IPS-NIHi11 (cell line): ENCODE data around the gene EMC1.
"Not testable (repeated sequence)": the region's sequence is repeated elsewhere in the genome, so short reads cannot be mapped to it uniquely, and the experiment has no call there.

Experiments used
- DNase-seq: peaks from one replicate; pipeline ENCODE4 v3.0.0; 2012; ENCODE audit warnings: mixed read lengths, low spot score

The EMC1 gene

GRCh38 chr1:19260211-19261138 is 9.2 kb upstream of the EMC1 start:
- DNase-seq, result no peak

GRCh38 chr1:19258353-19258752 is 7.0 kb upstream of the EMC1 start:
- DNase-seq, result no peak

- no peak for DNase-seq
Observed at GRCh38 chr1:19257178-19257914, 6.0 kb upstream of the EMC1 start.

GRCh38 chr1:19256301-19256700 is 5.0 kb upstream of the EMC1 start:
- DNase-seq, result not testable (repeated sequence)

GRCh38 chr1:19255288-19255687 is 4.0 kb upstream of the EMC1 start:
- no peak for DNase-seq

GRCh38 chr1:19254416-19254815 is 3.1 kb upstream of the EMC1 start:
- DNase-seq, result no peak

- DNase-seq, result no peak
Observed at GRCh38 chr1:19250629-19251304, 557 bp downstream of the EMC1 start.

GRCh38 chr1:19240673-19241538 is 10.4 kb downstream of the EMC1 start:
- peak; percentile 90 for DNase-seq

GRCh38 chr1:19239876-19240275 is 11.4 kb downstream of the EMC1 start:
- DNase-seq, result no peak

- DNase-seq, result no peak
Observed at GRCh38 chr1:19234224-19234623, 17.1 kb downstream of the EMC1 start.

GRCh38 chr1:19232524-19232846 is 18.8 kb downstream of the EMC1 start:
- no peak for DNase-seq

- not testable (repeated sequence) for DNase-seq
Observed at GRCh38 chr1:19231736-19232523, 19.4 kb downstream of the EMC1 start.

GRCh38 chr1:19229828-19230325 is 21.4 kb downstream of the EMC1 start:
- DNase-seq, result no peak

GRCh38 chr1:19229229-19229628 is 22.1 kb downstream of the EMC1 start:
- DNase-seq, result no peak

- DNase-seq, result no peak
Observed at GRCh38 chr1:19222979-19223824, 28.1 kb downstream of the EMC1 start.

GRCh38 chr1:19222573-19222972 is 28.8 kb downstream of the EMC1 start:
- no peak for DNase-seq

- no peak for DNase-seq
Observed at GRCh38 chr1:19220991-19221390, 30.3 kb downstream of the EMC1 start.

GRCh38 chr1:19220080-19220846 is 31.1 kb downstream of the EMC1 start:
- DNase-seq, result no peak

- no peak for DNase-seq
Observed at GRCh38 chr1:19219451-19219850, 31.9 kb downstream of the EMC1 start.
